ENCODE measurements around the gene TTC39A.

Gene TTC39A

GRCh38 chr1:51330331-51331201 is at the start of gene TTC39A:
Gene TTC39A, minus strand, starts transcription at chr1:51330562. Its CDS starts 85 bp downstream, at chr1:51330477.
- DNase-seq: no peak

GRCh38 chr1:51378871-51379270 is 48.5 kb upstream of the TTC39A start:
- DNase-seq: no peak

GRCh38 chr1:51373898-51374297 is 43.5 kb upstream of the TTC39A start:
- no peak for DNase-seq

- DNase-seq: no peak
Observed at GRCh38 chr1:51372561-51372960, 42.2 kb upstream of the TTC39A start.

- no peak for DNase-seq
Observed at GRCh38 chr1:51369171-51369570, 38.8 kb upstream of the TTC39A start.

GRCh38 chr1:51365774-51366173 is 35.4 kb upstream of the TTC39A start:
- no peak for DNase-seq

GRCh38 chr1:51359879-51360278 is 29.5 kb upstream of the TTC39A start:
- DNase-seq: no peak

- DNase-seq: no peak
Observed at GRCh38 chr1:51355382-51355781, 25.0 kb upstream of the TTC39A start.

- no peak for DNase-seq
Observed at GRCh38 chr1:51354416-51354815, 24.1 kb upstream of the TTC39A start.

- no peak for DNase-seq
Observed at GRCh38 chr1:51351907-51352306, 21.5 kb upstream of the TTC39A start.

- DNase-seq: no peak
Observed at GRCh38 chr1:51349862-51350261, 19.5 kb upstream of the TTC39A start.

GRCh38 chr1:51348147-51348527 is 17.8 kb upstream of the TTC39A start:
- DNase-seq: no peak

- no peak for DNase-seq
Observed at GRCh38 chr1:51347398-51348146, 17.2 kb upstream of the TTC39A start.

GRCh38 chr1:51346086-51346942 is 16.0 kb upstream of the TTC39A start:
- DNase-seq: no peak

- DNase-seq: no peak
Observed at GRCh38 chr1:51345300-51345687, 14.9 kb upstream of the TTC39A start.

GRCh38 chr1:51344602-51345299 is 14.4 kb upstream of the TTC39A start:
- no peak for DNase-seq

GRCh38 chr1:51344276-51344601 is 13.9 kb upstream of the TTC39A start:
- DNase-seq: no peak

- no peak for DNase-seq
Observed at GRCh38 chr1:51343624-51344023, 13.3 kb upstream of the TTC39A start.

- DNase-seq: no peak
Observed at GRCh38 chr1:51342591-51343206, 12.3 kb upstream of the TTC39A start.

- DNase-seq: no peak
Observed at GRCh38 chr1:51341876-51342496, 11.6 kb upstream of the TTC39A start.

GRCh38 chr1:51340380-51340779 is 10.0 kb upstream of the TTC39A start:
- no peak for DNase-seq

GRCh38 chr1:51336711-51337110 is 6.3 kb upstream of the TTC39A start:
- no peak for DNase-seq

Measured in fibroblast of skin of right quadriceps (primary cell).